H1 (cell line): ENCODE results near the gene CHFR. TPM values are rescaled to one million over a fixed set of nuclear protein-coding genes. Genes with fewer than 3 reads are reported as not detected.

Experiments
- CBX5 ChIP-seq: fragments of 300-800, 300-1000 bp; sonication (generic); IDR thresholded peaks from 2 replicates; pipeline ENCODE4 v1.7.1; 2016; ENCODE audit warnings: antibody characterized with exemption, low read length, low read depth
- CHD2 ChIP-seq: IDR thresholded peaks from 2 replicates; pipeline ENCODE4 v1.6.1; 2012; ENCODE audit warnings: low read length, improper control_type of control experiment
- GTF2F1 ChIP-seq: IDR thresholded peaks from 2 replicates; pipeline ENCODE4 v1.6.1; 2012; ENCODE audit warnings: low read depth, low read length, improper control_type of control experiment, borderline replicate concordance
- HDAC6 ChIP-seq: IDR thresholded peaks from one replicate; pipeline ENCODE4 v1.7.1; 2012; ENCODE audit warnings: low read depth, mild to moderate bottlenecking, inconsistent platforms, low read length, moderate library complexity
- JUN ChIP-seq: IDR thresholded peaks from 2 replicates; pipeline ENCODE4 v1.6.1; 2011; ENCODE audit warnings: low read depth, mild to moderate bottlenecking, improper control_type of control experiment, low read length
- KDM4A ChIP-seq: IDR thresholded peaks from one replicate; pipeline ENCODE4 v1.7.1; 2012; ENCODE audit warnings: low read depth, mild to moderate bottlenecking, moderate library complexity, low read length, inconsistent platforms; ENCODE audit not compliant: severe bottlenecking
- KDM5A ChIP-seq: fragments of 200-600 bp; IDR thresholded peaks from 2 replicates; pipeline ENCODE4 v1.7.1; 2012; ENCODE audit warnings: mild to moderate bottlenecking, low read length, inconsistent platforms, mixed read lengths
- RBBP5 ChIP-seq: IDR thresholded peaks from 2 replicates; pipeline ENCODE4 v1.7.1; 2012; ENCODE audit warnings: low read depth, mild to moderate bottlenecking, inconsistent platforms, low read length, moderate library complexity, borderline replicate concordance
- TBP ChIP-seq: IDR thresholded peaks from 2 replicates; pipeline ENCODE4 v1.6.1; 2011; ENCODE audit warnings: low read depth, low read length, improper control_type of control experiment
- polyA plus RNA-seq, 7 experiments: library from polyadenylated mRNA; depleted of rRNA in 3 of 7; stranded (reverse) in 5 of 7; unstranded in 2 of 7; fragments of >200 nt in 5 of 7; fragments of 200-250 nt in 2 of 7; gene quantifications; 1 replicate in 5 of 7; 2 replicates in 1 of 7; 4 replicates in 1 of 7; pipeline versions ENCODE4 v1.2.1 to v1.2.3, GENCODE V29; 2011 to 2013; ENCODE audit warnings: missing spikeins in 2 of 7, mixed read lengths in 2 of 7
- total RNA-seq: library from RNA; stranded (reverse); fragmentation: NEBNext Ultra II Directional; extraction: Animal tissue kit (Norgen Biotek cat#: 25700); gene quantifications from 2 replicates; pipeline ENCODE4 v1.2.1, GENCODE V29; 2021
- TF ChIP-seq, protein P1 (sequence below): fragments of 300-600 bp; sonication (generic); IDR thresholded peaks from 2 replicates; pipeline ENCODE4 v1.7.1; 2012; ENCODE audit warnings: low read length, moderate library complexity, mild to moderate bottlenecking, inconsistent platforms; ENCODE audit not compliant: insufficient replicate concordance

The CHFR gene
- total and polyA plus RNA-seq, 2 of the 8 experiments (the other 6 are each of a cell fraction or from before 2014, with no cell fraction given), result 31.4 to 44.6 TPM

DNA sequence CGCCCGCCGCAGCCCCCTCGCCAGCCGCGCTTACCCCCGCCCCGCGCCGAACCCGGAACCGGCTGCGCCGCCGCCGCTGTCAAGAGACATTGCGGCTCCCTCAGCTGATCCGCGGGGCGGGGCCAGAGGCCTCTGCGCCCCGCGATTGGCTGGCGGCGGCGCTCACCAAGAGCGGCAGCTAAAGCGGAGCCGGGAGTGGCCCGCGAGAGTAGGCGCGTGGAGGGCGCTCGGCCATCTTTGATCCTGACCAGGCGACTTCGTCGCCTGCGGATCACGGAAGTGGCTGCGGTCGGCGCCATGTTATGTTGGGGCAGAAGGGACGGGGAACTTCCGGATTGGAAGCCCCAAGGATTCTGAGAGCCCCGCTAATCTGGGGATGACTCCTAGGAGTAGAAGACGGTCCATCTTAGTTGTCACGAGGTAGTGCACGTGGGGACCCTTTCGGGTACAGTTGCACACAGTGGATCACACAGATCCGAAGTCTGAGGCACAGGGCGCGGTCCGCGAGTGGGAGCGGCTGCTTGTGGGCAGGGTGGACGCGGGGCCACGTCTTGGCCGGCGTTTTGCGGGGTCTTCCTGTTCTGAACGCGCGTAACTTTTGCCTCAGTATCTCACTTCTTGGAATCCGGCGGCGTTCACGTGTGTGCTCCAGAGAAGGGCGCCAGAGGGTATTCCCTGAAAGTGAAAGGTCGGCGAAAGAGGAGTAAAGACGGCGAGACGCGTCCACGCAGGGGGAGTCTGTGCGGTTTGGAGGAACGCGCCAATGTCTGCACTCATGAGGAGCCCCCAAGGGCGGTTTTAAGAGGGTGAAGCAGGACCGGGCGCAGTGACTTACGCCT lies at the start of gene CHFR (continued):
- TF ChIP-seq, protein P1, sequence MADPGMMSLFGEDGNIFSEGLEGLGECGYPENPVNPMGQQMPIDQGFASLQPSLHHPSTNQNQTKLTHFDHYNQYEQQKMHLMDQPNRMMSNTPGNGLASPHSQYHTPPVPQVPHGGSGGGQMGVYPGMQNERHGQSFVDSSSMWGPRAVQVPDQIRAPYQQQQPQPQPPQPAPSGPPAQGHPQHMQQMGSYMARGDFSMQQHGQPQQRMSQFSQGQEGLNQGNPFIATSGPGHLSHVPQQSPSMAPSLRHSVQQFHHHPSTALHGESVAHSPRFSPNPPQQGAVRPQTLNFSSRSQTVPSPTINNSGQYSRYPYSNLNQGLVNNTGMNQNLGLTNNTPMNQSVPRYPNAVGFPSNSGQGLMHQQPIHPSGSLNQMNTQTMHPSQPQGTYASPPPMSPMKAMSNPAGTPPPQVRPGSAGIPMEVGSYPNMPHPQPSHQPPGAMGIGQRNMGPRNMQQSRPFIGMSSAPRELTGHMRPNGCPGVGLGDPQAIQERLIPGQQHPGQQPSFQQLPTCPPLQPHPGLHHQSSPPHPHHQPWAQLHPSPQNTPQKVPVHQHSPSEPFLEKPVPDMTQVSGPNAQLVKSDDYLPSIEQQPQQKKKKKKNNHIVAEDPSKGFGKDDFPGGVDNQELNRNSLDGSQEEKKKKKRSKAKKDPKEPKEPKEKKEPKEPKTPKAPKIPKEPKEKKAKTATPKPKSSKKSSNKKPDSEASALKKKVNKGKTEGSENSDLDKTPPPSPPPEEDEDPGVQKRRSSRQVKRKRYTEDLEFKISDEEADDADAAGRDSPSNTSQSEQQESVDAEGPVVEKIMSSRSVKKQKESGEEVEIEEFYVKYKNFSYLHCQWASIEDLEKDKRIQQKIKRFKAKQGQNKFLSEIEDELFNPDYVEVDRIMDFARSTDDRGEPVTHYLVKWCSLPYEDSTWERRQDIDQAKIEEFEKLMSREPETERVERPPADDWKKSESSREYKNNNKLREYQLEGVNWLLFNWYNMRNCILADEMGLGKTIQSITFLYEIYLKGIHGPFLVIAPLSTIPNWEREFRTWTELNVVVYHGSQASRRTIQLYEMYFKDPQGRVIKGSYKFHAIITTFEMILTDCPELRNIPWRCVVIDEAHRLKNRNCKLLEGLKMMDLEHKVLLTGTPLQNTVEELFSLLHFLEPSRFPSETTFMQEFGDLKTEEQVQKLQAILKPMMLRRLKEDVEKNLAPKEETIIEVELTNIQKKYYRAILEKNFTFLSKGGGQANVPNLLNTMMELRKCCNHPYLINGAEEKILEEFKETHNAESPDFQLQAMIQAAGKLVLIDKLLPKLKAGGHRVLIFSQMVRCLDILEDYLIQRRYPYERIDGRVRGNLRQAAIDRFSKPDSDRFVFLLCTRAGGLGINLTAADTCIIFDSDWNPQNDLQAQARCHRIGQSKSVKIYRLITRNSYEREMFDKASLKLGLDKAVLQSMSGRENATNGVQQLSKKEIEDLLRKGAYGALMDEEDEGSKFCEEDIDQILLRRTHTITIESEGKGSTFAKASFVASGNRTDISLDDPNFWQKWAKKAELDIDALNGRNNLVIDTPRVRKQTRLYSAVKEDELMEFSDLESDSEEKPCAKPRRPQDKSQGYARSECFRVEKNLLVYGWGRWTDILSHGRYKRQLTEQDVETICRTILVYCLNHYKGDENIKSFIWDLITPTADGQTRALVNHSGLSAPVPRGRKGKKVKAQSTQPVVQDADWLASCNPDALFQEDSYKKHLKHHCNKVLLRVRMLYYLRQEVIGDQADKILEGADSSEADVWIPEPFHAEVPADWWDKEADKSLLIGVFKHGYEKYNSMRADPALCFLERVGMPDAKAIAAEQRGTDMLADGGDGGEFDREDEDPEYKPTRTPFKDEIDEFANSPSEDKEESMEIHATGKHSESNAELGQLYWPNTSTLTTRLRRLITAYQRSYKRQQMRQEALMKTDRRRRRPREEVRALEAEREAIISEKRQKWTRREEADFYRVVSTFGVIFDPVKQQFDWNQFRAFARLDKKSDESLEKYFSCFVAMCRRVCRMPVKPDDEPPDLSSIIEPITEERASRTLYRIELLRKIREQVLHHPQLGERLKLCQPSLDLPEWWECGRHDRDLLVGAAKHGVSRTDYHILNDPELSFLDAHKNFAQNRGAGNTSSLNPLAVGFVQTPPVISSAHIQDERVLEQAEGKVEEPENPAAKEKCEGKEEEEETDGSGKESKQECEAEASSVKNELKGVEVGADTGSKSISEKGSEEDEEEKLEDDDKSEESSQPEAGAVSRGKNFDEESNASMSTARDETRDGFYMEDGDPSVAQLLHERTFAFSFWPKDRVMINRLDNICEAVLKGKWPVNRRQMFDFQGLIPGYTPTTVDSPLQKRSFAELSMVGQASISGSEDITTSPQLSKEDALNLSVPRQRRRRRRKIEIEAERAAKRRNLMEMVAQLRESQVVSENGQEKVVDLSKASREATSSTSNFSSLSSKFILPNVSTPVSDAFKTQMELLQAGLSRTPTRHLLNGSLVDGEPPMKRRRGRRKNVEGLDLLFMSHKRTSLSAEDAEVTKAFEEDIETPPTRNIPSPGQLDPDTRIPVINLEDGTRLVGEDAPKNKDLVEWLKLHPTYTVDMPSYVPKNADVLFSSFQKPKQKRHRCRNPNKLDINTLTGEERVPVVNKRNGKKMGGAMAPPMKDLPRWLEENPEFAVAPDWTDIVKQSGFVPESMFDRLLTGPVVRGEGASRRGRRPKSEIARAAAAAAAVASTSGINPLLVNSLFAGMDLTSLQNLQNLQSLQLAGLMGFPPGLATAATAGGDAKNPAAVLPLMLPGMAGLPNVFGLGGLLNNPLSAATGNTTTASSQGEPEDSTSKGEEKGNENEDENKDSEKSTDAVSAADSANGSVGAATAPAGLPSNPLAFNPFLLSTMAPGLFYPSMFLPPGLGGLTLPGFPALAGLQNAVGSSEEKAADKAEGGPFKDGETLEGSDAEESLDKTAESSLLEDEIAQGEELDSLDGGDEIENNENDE, result no peak
- TF ChIP-seq CBX5, result no peak
- no peak for TF ChIP-seq KDM5A
- TF ChIP-seq KDM4A, result peak; percentile 43
- TF ChIP-seq HDAC6, result no peak
- TF ChIP-seq JUN, result no peak
- peak; percentile 47; the same call in 1 of the 2 replicates for TF ChIP-seq RBBP5
- no peak for TF ChIP-seq GTF2F1
- TF ChIP-seq TBP, result peak; percentile 60; the same call in 1 of the 2 replicates
- peak; percentile 86 for TF ChIP-seq CHD2
